K562 (cell line): ENCODE data around the gene RFNG. TPM values are rescaled to one million over a fixed set of nuclear protein-coding genes. Genes with fewer than 3 reads are reported as not detected.

Experiments
- ARID2 ChIP-seq: fragments of 450-650 bp; IDR thresholded peaks from 2 replicates; pipeline ENCODE4 v1.6.1; 2017; ENCODE audit warnings: antibody characterized with exemption, mild to moderate bottlenecking
- BDP1 ChIP-seq: IDR thresholded peaks from 3 replicates; pipeline ENCODE4 v1.6.1; 2011; ENCODE audit not compliant: insufficient read length, insufficient read depth
- CBFA2T2 ChIP-seq: fragments of 450-650 bp; conservative IDR thresholded peaks from 2 replicates; pipeline ENCODE4 v1.6.1; 2017; ENCODE audit warnings: mild to moderate bottlenecking
- DACH1 ChIP-seq: fragments of 450-650 bp; IDR thresholded peaks from 2 replicates; pipeline ENCODE4 v1.6.1; 2018; ENCODE audit not compliant: partially characterized antibody
- FUS ChIP-seq: fragments of 200-400 bp; formaldehyde crosslinking; optimal IDR thresholded peaks from 2 replicates; pipeline ENCODE3; 2017; ENCODE audit warnings: low read depth, low read length
- GTF2E2 ChIP-seq: fragments of 200-800 bp; sonication (Bioruptor generic); IDR thresholded peaks from 2 replicates; pipeline ENCODE4 v1.6.1; 2016; ENCODE audit warnings: missing genetic modification characterization, missing compliant biosample characterization
- KDM4B ChIP-seq, 2 experiments: fragments of 450-650 bp in 1 of 2; sonication (generic) in 1 of 2; IDR thresholded peaks; 2 replicates each; pipeline ENCODE4 v1.6.1; 2016 to 2017; ENCODE audit warnings: borderline replicate concordance in 2 of 2, antibody characterized with exemption in 1 of 2, low read depth in 1 of 2, mild to moderate bottlenecking in 1 of 2
- LEF1 ChIP-seq: fragments of 450-650 bp; IDR thresholded peaks from 2 replicates; pipeline ENCODE4 v1.6.1; 2016; ENCODE audit warnings: mild to moderate bottlenecking
- OTX1 ChIP-seq: fragments of 450-650 bp; formaldehyde crosslinking; IDR thresholded peaks from 2 replicates; pipeline ENCODE4 v1.4.0; 2022; ENCODE audit warnings: mild to moderate bottlenecking
- RCOR1 ChIP-seq, 2 experiments: IDR thresholded peaks; 2 replicates each; pipeline ENCODE4 v1.6.1; 2012; ENCODE audit warnings: low read depth in 2 of 2, low read length in 2 of 2, borderline replicate concordance in 1 of 2, improper control_type of control experiment in 1 of 2
- SIRT6 ChIP-seq: IDR thresholded peaks from one replicate; pipeline ENCODE4 v1.6.1; 2012; ENCODE audit warnings: low read depth, mild to moderate bottlenecking, control low read depth, inconsistent platforms, low read length, moderate library complexity
- SMARCC2 ChIP-seq: fragments of 450-650 bp; IDR thresholded peaks from 2 replicates; pipeline ENCODE4 v1.6.1; 2017; ENCODE audit warnings: antibody characterized with exemption, moderate library complexity, mild to moderate bottlenecking, low read depth
- TAL1 ChIP-seq: fragments of 450-650 bp; IDR thresholded peaks from 2 replicates; pipeline ENCODE4 v1.6.1; 2016; ENCODE audit warnings: mild to moderate bottlenecking
- TBL1XR1 ChIP-seq, 2 experiments: IDR thresholded peaks; 2 replicates each; pipeline ENCODE4 v1.6.1; 2012; ENCODE audit warnings: improper control_type of control experiment in 2 of 2, low read length in 2 of 2, mild to moderate bottlenecking in 1 of 2
- TEAD2 ChIP-seq: fragments of 450-650 bp; IDR thresholded peaks from 2 replicates; pipeline ENCODE4 v1.6.1; 2016; ENCODE audit warnings: missing genetic modification characterization, control low read depth, missing compliant biosample characterization
- WHSC1 ChIP-seq: IDR thresholded peaks from one replicate; pipeline ENCODE4 v1.6.1; 2012; ENCODE audit warnings: low read length, control low read depth, inconsistent platforms
- ZBTB8A ChIP-seq: fragments of 450-650 bp; IDR thresholded peaks from 2 replicates; pipeline ENCODE4 v1.6.1; 2018; ENCODE audit warnings: mild to moderate bottlenecking, moderate library complexity; ENCODE audit not compliant: partially characterized antibody
- ZNF175 ChIP-seq: fragments of 200-800 bp; sonication (Bioruptor generic); IDR thresholded peaks from 2 replicates; pipeline ENCODE4 v1.6.1; 2016; ENCODE audit warnings: low read depth, mild to moderate bottlenecking, missing genetic modification characterization, missing compliant biosample characterization
- ZNF224 ChIP-seq: sonication (generic); formaldehyde crosslinking; IDR thresholded peaks from 2 replicates; pipeline ENCODE4 v1.8.0; 2022; ENCODE audit warnings: mild to moderate bottlenecking, missing genetic modification reagents
- ZNF232 ChIP-seq: sonication (generic); formaldehyde crosslinking; IDR thresholded peaks from 2 replicates; pipeline ENCODE4 v1.8.0; 2022; ENCODE audit warnings: mild to moderate bottlenecking, missing genetic modification reagents
- ZNF354B ChIP-seq: fragments of 250-450 bp; sonication (Bioruptor Pico); IDR thresholded peaks from 2 replicates; pipeline ENCODE4 v1.4.0; 2020
- ZNF695 ChIP-seq: fragments of 450-650 bp; formaldehyde crosslinking; IDR thresholded peaks from 2 replicates; pipeline ENCODE4 v1.4.0; 2020; ENCODE audit warnings: mild to moderate bottlenecking, moderate library complexity
- polyA plus RNA-seq, 8 experiments: library from polyadenylated mRNA; depleted of rRNA in 4 of 8; stranded (reverse) in 5 of 8; unstranded in 3 of 8; fragments of >200 nt; fragmentation: Nextera tagmentation in 2 of 8; fragmentation: Illumina TruSeq in 1 of 8; extraction: Ambion mirVana in 2 of 8; extraction: Trizol in 1 of 8; gene quantifications; 2 replicates each; pipeline versions ENCODE4 v1.2.1 to v1.2.3, GENCODE V29; 2011 to 2014; ENCODE audit warnings: inconsistent platforms in 1 of 8, missing spikeins in 1 of 8
- total RNA-seq, 7 experiments: library from RNA; depleted of rRNA in 6 of 7; stranded (reverse); fragments of >200 nt in 6 of 7; fragmentation: Illumina TruSeq in 2 of 7; extraction: Trizol in 2 of 7; gene quantifications; 2 replicates each; pipeline versions ENCODE4 v1.2.1 to v1.2.3, GENCODE V29; 2011 to 2021; ENCODE audit warnings: low replicate concordance in 1 of 7
- TF ChIP-seq, protein P1 (sequence below): fragments of 450-650 bp; IDR thresholded peaks from 2 replicates; pipeline ENCODE4 v1.6.1; 2017; ENCODE audit warnings: antibody characterized with exemption
- TF ChIP-seq, protein P2 (sequence below): fragments of 450-650 bp; conservative IDR thresholded peaks from 2 replicates; pipeline ENCODE4 v1.6.1; 2016; ENCODE audit warnings: missing genetic modification characterization, low read depth, mild to moderate bottlenecking, missing compliant biosample characterization, moderate library complexity
- TF ChIP-seq, protein P3 (sequence below): sonication (generic); formaldehyde crosslinking; IDR thresholded peaks from 2 replicates; pipeline ENCODE4 v1.8.0; 2022; ENCODE audit warnings: missing genetic modification reagents, mild to moderate bottlenecking, borderline replicate concordance
- TF ChIP-seq, protein P4 (sequence below): fragments of 200-800 bp; sonication (Bioruptor generic); IDR thresholded peaks from 2 replicates; pipeline ENCODE4 v1.6.1; 2017; ENCODE audit warnings: missing genetic modification characterization, missing compliant biosample characterization

RFNG gene
- total and polyA plus RNA-seq, 9 of the 15 experiments (the other 6 are each of a cell fraction or from before 2014, with no cell fraction given) = 0.32 to 32.8 (median 9.5) TPM

DNA sequence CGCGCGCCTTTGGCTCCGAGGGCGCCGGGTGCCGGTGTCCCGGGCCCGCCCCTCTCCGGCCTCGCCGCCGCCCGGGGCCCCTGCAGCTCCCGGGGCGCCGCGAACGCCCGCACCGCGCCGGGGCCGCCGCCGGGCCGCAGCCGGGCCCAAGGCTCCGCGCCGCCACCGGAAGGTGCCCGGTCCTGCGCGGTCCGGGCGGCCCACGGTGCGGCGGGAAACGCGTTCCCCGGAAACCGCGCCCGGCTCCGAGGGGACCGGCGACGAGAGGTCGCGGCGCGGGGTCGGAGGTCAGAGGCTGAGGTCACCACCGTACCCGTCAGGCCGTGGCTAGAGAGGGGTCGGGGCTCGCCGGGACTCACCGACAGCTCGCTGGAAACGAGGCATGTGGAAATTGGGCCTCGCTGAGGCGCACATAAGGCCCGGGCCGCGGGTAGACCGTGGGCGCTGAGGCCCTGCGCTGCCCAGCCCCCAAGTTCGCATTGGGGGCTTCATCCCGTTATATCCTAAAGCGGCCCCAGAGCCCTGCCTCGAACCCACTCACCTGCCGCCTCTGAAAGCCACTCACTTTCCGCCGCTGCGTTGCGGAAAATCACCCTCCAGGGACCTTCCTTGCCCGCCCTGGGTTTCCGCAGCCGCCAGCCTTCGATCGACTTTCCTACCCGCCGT is 14.2 kb upstream of the RFNG start, which contains the start of gene DUS1L (continued):
- TF ChIP-seq, protein P1, sequence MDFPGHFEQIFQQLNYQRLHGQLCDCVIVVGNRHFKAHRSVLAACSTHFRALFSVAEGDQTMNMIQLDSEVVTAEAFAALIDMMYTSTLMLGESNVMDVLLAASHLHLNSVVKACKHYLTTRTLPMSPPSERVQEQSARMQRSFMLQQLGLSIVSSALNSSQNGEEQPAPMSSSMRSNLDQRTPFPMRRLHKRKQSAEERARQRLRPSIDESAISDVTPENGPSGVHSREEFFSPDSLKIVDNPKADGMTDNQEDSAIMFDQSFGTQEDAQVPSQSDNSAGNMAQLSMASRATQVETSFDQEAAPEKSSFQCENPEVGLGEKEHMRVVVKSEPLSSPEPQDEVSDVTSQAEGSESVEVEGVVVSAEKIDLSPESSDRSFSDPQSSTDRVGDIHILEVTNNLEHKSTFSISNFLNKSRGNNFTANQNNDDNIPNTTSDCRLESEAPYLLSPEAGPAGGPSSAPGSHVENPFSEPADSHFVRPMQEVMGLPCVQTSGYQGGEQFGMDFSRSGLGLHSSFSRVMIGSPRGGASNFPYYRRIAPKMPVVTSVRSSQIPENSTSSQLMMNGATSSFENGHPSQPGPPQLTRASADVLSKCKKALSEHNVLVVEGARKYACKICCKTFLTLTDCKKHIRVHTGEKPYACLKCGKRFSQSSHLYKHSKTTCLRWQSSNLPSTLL = no peak
- no peak for TF ChIP-seq SMARCC2
- TF ChIP-seq FUS = peak; percentile 57
- no peak for TF ChIP-seq ZNF354B (CRISPR knock-in tag)
- no peak for TF ChIP-seq ZBTB8A
- TF ChIP-seq OTX1 (CRISPR knock-in tag) = no peak
- no peak for TF ChIP-seq CBFA2T2
- no peak for TF ChIP-seq TAL1
- TF ChIP-seq ARID2 = no peak
- TF ChIP-seq, protein P2, sequence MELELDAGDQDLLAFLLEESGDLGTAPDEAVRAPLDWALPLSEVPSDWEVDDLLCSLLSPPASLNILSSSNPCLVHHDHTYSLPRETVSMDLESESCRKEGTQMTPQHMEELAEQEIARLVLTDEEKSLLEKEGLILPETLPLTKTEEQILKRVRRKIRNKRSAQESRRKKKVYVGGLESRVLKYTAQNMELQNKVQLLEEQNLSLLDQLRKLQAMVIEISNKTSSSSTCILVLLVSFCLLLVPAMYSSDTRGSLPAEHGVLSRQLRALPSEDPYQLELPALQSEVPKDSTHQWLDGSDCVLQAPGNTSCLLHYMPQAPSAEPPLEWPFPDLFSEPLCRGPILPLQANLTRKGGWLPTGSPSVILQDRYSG = no peak
- no peak for TF ChIP-seq ZNF224
- peak; percentile 49; the same call in 1 of the 2 replicates for TF ChIP-seq ZNF175 (CRISPR knock-in tag)
- TF ChIP-seq, protein P3, sequence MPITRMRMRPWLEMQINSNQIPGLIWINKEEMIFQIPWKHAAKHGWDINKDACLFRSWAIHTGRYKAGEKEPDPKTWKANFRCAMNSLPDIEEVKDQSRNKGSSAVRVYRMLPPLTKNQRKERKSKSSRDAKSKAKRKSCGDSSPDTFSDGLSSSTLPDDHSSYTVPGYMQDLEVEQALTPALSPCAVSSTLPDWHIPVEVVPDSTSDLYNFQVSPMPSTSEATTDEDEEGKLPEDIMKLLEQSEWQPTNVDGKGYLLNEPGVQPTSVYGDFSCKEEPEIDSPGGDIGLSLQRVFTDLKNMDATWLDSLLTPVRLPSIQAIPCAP (CRISPR knock-in tag) = no peak
- peak in 1 of 2 experiments; percentile 83; a peak in 2 of 4 replicates for TF ChIP-seq TBL1XR1 (IDR thresholded peaks at IDR 0.05; ENCODE audit: low read length in 2 of 2)
- no peak for TF ChIP-seq LEF1
- no peak for TF ChIP-seq ZNF695 (CRISPR knock-in tag)
- TF ChIP-seq GTF2E2 (tag) = no peak
- peak in 1 of 2 experiments; percentile 90; a peak in 1 of 4 replicates for TF ChIP-seq KDM4B (IDR thresholded peaks at IDR 0.05; ENCODE audit: borderline replicate concordance in 2 of 2, low read depth in 1 of 2)
- peak in 1 of 2 experiments; percentile 40; a peak in 1 of 4 replicates for TF ChIP-seq RCOR1 (IDR thresholded peaks at IDR 0.05; ENCODE audit: borderline replicate concordance in 1 of 2, low read depth in 2 of 2, low read length in 2 of 2)
- TF ChIP-seq TEAD2 (tag) = no peak
- TF ChIP-seq SIRT6 = no peak
- no peak for TF ChIP-seq BDP1
- no peak for TF ChIP-seq DACH1
- no peak for TF ChIP-seq ZNF232 (CRISPR knock-in tag)
- TF ChIP-seq, protein P4, sequence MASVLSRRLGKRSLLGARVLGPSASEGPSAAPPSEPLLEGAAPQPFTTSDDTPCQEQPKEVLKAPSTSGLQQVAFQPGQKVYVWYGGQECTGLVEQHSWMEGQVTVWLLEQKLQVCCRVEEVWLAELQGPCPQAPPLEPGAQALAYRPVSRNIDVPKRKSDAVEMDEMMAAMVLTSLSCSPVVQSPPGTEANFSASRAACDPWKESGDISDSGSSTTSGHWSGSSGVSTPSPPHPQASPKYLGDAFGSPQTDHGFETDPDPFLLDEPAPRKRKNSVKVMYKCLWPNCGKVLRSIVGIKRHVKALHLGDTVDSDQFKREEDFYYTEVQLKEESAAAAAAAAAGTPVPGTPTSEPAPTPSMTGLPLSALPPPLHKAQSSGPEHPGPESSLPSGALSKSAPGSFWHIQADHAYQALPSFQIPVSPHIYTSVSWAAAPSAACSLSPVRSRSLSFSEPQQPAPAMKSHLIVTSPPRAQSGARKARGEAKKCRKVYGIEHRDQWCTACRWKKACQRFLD (CRISPR knock-in tag) = peak; percentile 91
- TF ChIP-seq WHSC1 = no peak
